ENCODE data around the gene ALDH3A2. TPM values are rescaled to one million over a fixed set of nuclear protein-coding genes. Genes with fewer than 3 reads are reported as not detected.
A peak's percentile ranks its signal among the peaks of the same experiment; 100 is the strongest.

The ALDH3A2 gene
- total and polyA plus RNA-seq, 7 experiments from 2014 or later: 25.2 to 53.4 (median 31.8) TPM

GRCh38 chr17:19647697-19648474 lies 665 bp upstream of the ALDH3A2 start:
- no peaks in the 10 kb centered on the region for H3K9me3 ChIP-seq (ENCODE audit: control insufficient read depth in 2 of 3, low read length in 3 of 3)
- ChIA-PET CTCF (interaction anchor here (1.0 to 2.1 kb wide), 4 partner anchors 114 to 362 kb away, joined by 3 to 9 read pairs (median 5); no protein-coding TSS in a partner anchor), POLR2A (interaction anchor here (0.6 to 2.5 kb wide), 20 partner anchors 11 to 790 kb away, joined by 3 to 17 read pairs (median 5); partner anchors contain the start of genes AKAP10, B9D1, MAPK7 and PRPSAP2)
- no peaks in the 10 kb centered on the region for H3K27me3 ChIP-seq (ENCODE audit: control insufficient read depth in 2 of 2, insufficient read depth in 2 of 2, low read length in 2 of 2)
- Mint-ChIP-seq H3K4me1 (peaks cover 31 to 47% (median 39%) of the 10 kb centered on the region in 7 donors), H3K27ac (peak overlapping the region; percentile 93 to 98 (median 94)), H3K36me3 (peaks cover 3 to 11% (median 6%) of the 10 kb centered on the region in 5 donors), H3K4me3 (peak overlapping the region; percentile 91 to 99 (median 96)), H3K9me3 (peaks cover 0 to 1% (median 0%) of the 10 kb centered on the region in 11 donors), H3K27me3 (peaks cover 0 to 15% (median 0%) of the 10 kb centered on the region in 5 donors)
- intact Hi-C loops (cut with micrococcal nuclease): loop anchor here (1.0 to 10.0 kb wide), 12 partner anchors 74 to 793 kb away; partner anchors contain the start of genes AKAP10 (in 2 of the 2), B9D1 (in 2 of the 2), MAPK7 (in 2 of the 2) and PRPSAP2 (in 1 of the 2)
- DNase-seq: peak in 4 of 9 donors; percentile 1 to 47 (median 18)
- H3K4me3 ChIP-seq (ENCODE audit: low read length): peak overlapping the region; percentile 90
- H3K27ac ChIP-seq (ENCODE audit: low read depth, low read length): peak overlapping the region; percentile 67
- ATAC-seq: peak; percentile 56
- peaks cover 0 to 6% of the 10 kb centered on the region in 2 donors for H3K4me1 ChIP-seq (ENCODE audit: control insufficient read depth in 2 of 2, insufficient read depth in 2 of 2, low read length in 2 of 2)
- H3K36me3 ChIP-seq (ENCODE audit: control insufficient read depth in 2 of 3, insufficient read depth in 3 of 3, low read length in 3 of 3): peaks cover 0 to 5% (median 0%) of the 10 kb centered on the region in 3 experiments

- DNase-seq (no peak), ATAC-seq (no peak)
- H3K27ac ChIP-seq (ENCODE audit: low read depth, low read length): peak overlapping the region; percentile 67
- POLR2A ChIA-PET: interaction anchor here (0.5 to 2.5 kb wide), 11 partner anchors 12 to 328 kb away, joined by 3 to 17 read pairs (median 7); partner anchors contain the start of genes AKAP10, B9D1 and SLC47A1
- peak overlapping the region; percentile 90 for H3K4me3 ChIP-seq (ENCODE audit: low read length)
- intact Hi-C loops (cut with micrococcal nuclease): loop anchor here (2.0 to 10.0 kb wide), 10 partner anchors 73 to 794 kb away; partner anchors contain the start of genes AKAP10 (in 2 of the 2), MAPK7 (in 2 of the 2), B9D1 (in 1 of the 2) and PRPSAP2 (in 1 of the 2)
- H3K36me3 ChIP-seq (ENCODE audit: control insufficient read depth in 2 of 3, insufficient read depth in 3 of 3, low read length in 3 of 3): peaks cover 0 to 12% (median 0%) of the 10 kb centered on the region in 3 experiments
- no peaks in the 10 kb centered on the region for H3K9me3 ChIP-seq (ENCODE audit: control insufficient read depth in 2 of 3, low read length in 3 of 3)
- Mint-ChIP-seq H3K36me3 (peaks cover 8 to 20% (median 13%) of the 10 kb centered on the region in 5 donors), H3K27me3 (peaks cover 0 to 11% (median 0%) of the 10 kb centered on the region in 5 donors), H3K27ac (peak overlapping the region; percentile 32 to 98 (median 94)), H3K4me3 (peak overlapping the region; percentile 91 to 99 (median 96)), H3K4me1 (peaks cover 31 to 47% (median 39%) of the 10 kb centered on the region in 7 donors), H3K9me3 (peaks cover 0 to 1% (median 0%) of the 10 kb centered on the region in 11 donors)
- H3K27me3 ChIP-seq (ENCODE audit: control insufficient read depth in 2 of 2, insufficient read depth in 2 of 2, low read length in 2 of 2): no peaks in the 10 kb centered on the region
- CTCF ChIA-PET: interaction anchor here (0.6 to 1.1 kb wide), 2 partner anchors 96 to 361 kb away, joined by 3 to 4 read pairs; no protein-coding TSS in a partner anchor
- H3K4me1 ChIP-seq (ENCODE audit: control insufficient read depth in 2 of 2, insufficient read depth in 2 of 2, low read length in 2 of 2): peaks cover 0 to 6% of the 10 kb centered on the region in 2 donors
Observed at GRCh38 chr17:19649274-19649541, 657 bp downstream of the ALDH3A2 start.

- H3K4me1 ChIP-seq (ENCODE audit: control insufficient read depth in 2 of 2, insufficient read depth in 2 of 2, low read length in 2 of 2): peaks cover 0 to 6% of the 10 kb centered on the region in 2 donors
- no peak overlapping the region for H3K4me3 ChIP-seq (ENCODE audit: low read length)
- H3K9me3 ChIP-seq (ENCODE audit: control insufficient read depth in 2 of 3, low read length in 3 of 3): no peaks in the 10 kb centered on the region
- H3K36me3 ChIP-seq (ENCODE audit: control insufficient read depth in 2 of 3, insufficient read depth in 3 of 3, low read length in 3 of 3): peaks cover 0 to 28% (median 6%) of the 10 kb centered on the region in 3 experiments
- peaks cover 36 to 58% (median 41%) of the 10 kb centered on the region in 7 donors for H3K4me1 Mint-ChIP-seq
- DNase-seq (no peak), ATAC-seq (no peak)
- H3K9me3 Mint-ChIP-seq: no peaks in the 10 kb centered on the region
- intact Hi-C loops (cut with micrococcal nuclease): no loop called here
- CTCF ChIA-PET: no interaction called here
- H3K27me3 Mint-ChIP-seq: no peaks in the 10 kb centered on the region
- POLR2A ChIA-PET: no interaction called here
- no peaks in the 10 kb centered on the region for H3K27me3 ChIP-seq (ENCODE audit: control insufficient read depth in 2 of 2, insufficient read depth in 2 of 2, low read length in 2 of 2)
- H3K27ac ChIP-seq (ENCODE audit: low read depth, low read length): no peak overlapping the region
- no peak overlapping the region for H3K27ac Mint-ChIP-seq
- peaks cover 15 to 32% (median 25%) of the 10 kb centered on the region in 5 donors for H3K36me3 Mint-ChIP-seq
- H3K4me3 Mint-ChIP-seq: peak overlapping the region; percentile 20 to 99 (median 76)
Observed at GRCh38 chr17:19650826-19651225, 2.3 kb downstream of the ALDH3A2 start.

GRCh38 chr17:19651451-19652238 lies 3.1 kb downstream of the ALDH3A2 start:
- Mint-ChIP-seq H3K27me3 (no peaks in the 10 kb centered on the region), H3K4me1 (peaks cover 31 to 64% (median 42%) of the 10 kb centered on the region in 7 donors), H3K27ac (no peak overlapping the region), H3K4me3 (no peak overlapping the region), H3K9me3 (no peaks in the 10 kb centered on the region), H3K36me3 (peaks cover 18 to 40% (median 31%) of the 10 kb centered on the region in 5 donors)
- CTCF ChIA-PET: no interaction called here
- H3K27me3 ChIP-seq (ENCODE audit: control insufficient read depth in 2 of 2, insufficient read depth in 2 of 2, low read length in 2 of 2): no peaks in the 10 kb centered on the region
- peaks cover 0 to 36% (median 6%) of the 10 kb centered on the region in 3 experiments for H3K36me3 ChIP-seq (ENCODE audit: control insufficient read depth in 2 of 3, insufficient read depth in 3 of 3, low read length in 3 of 3)
- peaks cover 0 to 6% of the 10 kb centered on the region in 2 donors for H3K4me1 ChIP-seq (ENCODE audit: control insufficient read depth in 2 of 2, insufficient read depth in 2 of 2, low read length in 2 of 2)
- DNase-seq (no peak), ATAC-seq (no peak)
- no peaks in the 10 kb centered on the region for H3K9me3 ChIP-seq (ENCODE audit: control insufficient read depth in 2 of 3, low read length in 3 of 3)
- H3K27ac ChIP-seq (ENCODE audit: low read depth, low read length): no peak overlapping the region
- no peak overlapping the region for H3K4me3 ChIP-seq (ENCODE audit: low read length)
- POLR2A ChIA-PET: interaction anchor here (1.0 kb wide), 1 partner anchor 111 kb away, joined by 3 read pairs; no protein-coding TSS in a partner anchor
- intact Hi-C loops (cut with micrococcal nuclease): no loop called here

GRCh38 chr17:19652595-19652994 lies 4.0 kb downstream of the ALDH3A2 start:
- intact Hi-C loops (cut with micrococcal nuclease): no loop called here
- Histone ChIP-seq H3K36me3 (ENCODE audit: control insufficient read depth in 2 of 3, insufficient read depth in 3 of 3, low read length in 3 of 3) (peaks cover 0 to 45% (median 6%) of the 10 kb centered on the region in 3 experiments), H3K4me1 (ENCODE audit: control insufficient read depth in 2 of 2, insufficient read depth in 2 of 2, low read length in 2 of 2) (peaks cover 0 to 6% of the 10 kb centered on the region in 2 donors), H3K27ac (ENCODE audit: low read depth, low read length) (no peak overlapping the region), H3K27me3 (ENCODE audit: control insufficient read depth in 2 of 2, insufficient read depth in 2 of 2, low read length in 2 of 2) (no peaks in the 10 kb centered on the region), H3K4me3 (ENCODE audit: low read length) (no peak overlapping the region), H3K9me3 (ENCODE audit: control insufficient read depth in 2 of 3, low read length in 3 of 3) (no peaks in the 10 kb centered on the region)
- Mint-ChIP-seq H3K4me1 (peaks cover 23 to 60% (median 37%) of the 10 kb centered on the region in 7 donors), H3K27ac (no peak overlapping the region), H3K4me3 (no peak overlapping the region), H3K27me3 (no peaks in the 10 kb centered on the region), H3K9me3 (no peaks in the 10 kb centered on the region), H3K36me3 (peaks cover 18 to 44% (median 35%) of the 10 kb centered on the region in 5 donors)
- ATAC-seq (no peak), DNase-seq (no peak)
- ChIA-PET CTCF (interaction anchor here (0.7 kb wide), 1 partner anchor 88 kb away, joined by 3 read pairs; no protein-coding TSS in a partner anchor), POLR2A (interaction anchor here (0.6 to 1.0 kb wide), 2 partner anchors 110 to 160 kb away, joined by 3 read pairs; no protein-coding TSS in a partner anchor)

- Histone ChIP-seq H3K27me3 (ENCODE audit: control insufficient read depth in 2 of 2, insufficient read depth in 2 of 2, low read length in 2 of 2) (no peaks in the 10 kb centered on the region), H3K27ac (ENCODE audit: low read depth, low read length) (no peak overlapping the region), H3K4me3 (ENCODE audit: low read length) (no peak overlapping the region), H3K4me1 (ENCODE audit: control insufficient read depth in 2 of 2, insufficient read depth in 2 of 2, low read length in 2 of 2) (peaks cover 0 to 3% of the 10 kb centered on the region in 2 donors), H3K9me3 (ENCODE audit: control insufficient read depth in 2 of 3, low read length in 3 of 3) (no peaks in the 10 kb centered on the region), H3K36me3 (ENCODE audit: control insufficient read depth in 2 of 3, insufficient read depth in 3 of 3, low read length in 3 of 3) (peaks cover 0 to 40% (median 6%) of the 10 kb centered on the region in 3 experiments)
- Mint-ChIP-seq H3K27me3 (no peaks in the 10 kb centered on the region), H3K4me3 (no peak overlapping the region), H3K36me3 (peaks cover 24 to 50% (median 39%) of the 10 kb centered on the region in 5 donors), H3K4me1 (peaks cover 14 to 51% (median 26%) of the 10 kb centered on the region in 7 donors), H3K27ac (no peak overlapping the region), H3K9me3 (no peaks in the 10 kb centered on the region)
- intact Hi-C loops (cut with micrococcal nuclease): no loop called here
- no peak for ATAC-seq
- ChIA-PET CTCF (interaction anchor here (1.2 kb wide), 1 partner anchor 13 kb away, joined by 3 read pairs; no protein-coding TSS in a partner anchor), POLR2A (no interaction called here)
- DNase-seq: no peak
Observed at GRCh38 chr17:19654342-19654886, 5.9 kb downstream of the ALDH3A2 start.
